ENCODE results near the gene CTTN.
A peak's percentile ranks its signal among the peaks of the same experiment; 100 is the strongest.

Gene CTTN

DNA sequence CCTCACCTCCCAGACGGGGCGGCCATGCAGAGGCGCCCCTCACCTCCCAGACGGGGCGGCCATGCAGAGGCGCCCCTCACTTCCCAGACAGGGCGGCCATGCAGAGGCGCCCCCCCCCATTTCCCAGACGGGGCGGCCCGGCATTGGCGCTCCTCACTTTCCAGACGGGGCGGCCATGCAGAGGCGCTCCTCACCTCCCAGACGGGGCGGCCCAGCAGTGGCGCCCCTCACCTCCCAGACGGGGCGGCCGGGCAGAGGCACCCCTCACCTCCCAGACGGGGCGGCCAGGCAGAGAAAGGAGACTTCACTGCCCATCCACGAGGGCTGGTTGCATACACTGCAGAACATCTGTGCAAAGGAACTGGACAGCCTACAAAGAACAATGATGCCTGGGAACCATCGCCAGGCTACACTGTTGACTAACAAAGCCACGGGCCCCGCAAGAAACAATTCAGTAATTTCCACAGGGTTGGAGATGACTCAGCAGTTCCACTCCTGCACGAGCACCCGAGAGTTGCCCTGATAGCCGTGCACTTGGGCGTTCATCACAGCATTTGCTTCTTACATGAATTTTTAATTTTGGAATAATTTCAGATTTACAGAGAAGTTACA, 58.7 kb downstream of the CTTN start:
- DNase-seq = peak; percentile 47

- no peak for DNase-seq
Measured at GRCh38 chr11:70458736-70459135, 60.4 kb downstream of the CTTN start.

DNA sequence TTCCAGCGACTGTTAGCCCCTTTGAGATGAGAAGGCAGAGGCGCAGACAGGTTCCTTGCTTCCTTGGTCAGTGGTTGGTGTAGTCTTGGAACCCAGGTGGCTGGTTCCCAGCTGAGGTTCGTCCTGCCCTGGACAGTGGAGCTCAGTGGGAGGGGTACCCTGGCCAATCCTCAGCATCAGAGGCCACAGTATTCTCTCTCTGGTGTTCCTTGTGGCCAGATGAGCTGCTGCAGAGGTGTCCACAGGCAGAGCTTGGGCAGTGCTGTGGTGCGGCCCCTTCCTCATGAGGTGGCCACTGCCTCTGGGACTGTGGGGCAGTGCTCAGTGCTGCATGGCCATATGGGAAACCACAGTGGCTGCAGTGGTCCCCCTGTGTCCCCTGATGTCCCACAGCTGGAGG, 61.8 kb downstream of the CTTN start:
- DNase-seq = no peak

DNA sequence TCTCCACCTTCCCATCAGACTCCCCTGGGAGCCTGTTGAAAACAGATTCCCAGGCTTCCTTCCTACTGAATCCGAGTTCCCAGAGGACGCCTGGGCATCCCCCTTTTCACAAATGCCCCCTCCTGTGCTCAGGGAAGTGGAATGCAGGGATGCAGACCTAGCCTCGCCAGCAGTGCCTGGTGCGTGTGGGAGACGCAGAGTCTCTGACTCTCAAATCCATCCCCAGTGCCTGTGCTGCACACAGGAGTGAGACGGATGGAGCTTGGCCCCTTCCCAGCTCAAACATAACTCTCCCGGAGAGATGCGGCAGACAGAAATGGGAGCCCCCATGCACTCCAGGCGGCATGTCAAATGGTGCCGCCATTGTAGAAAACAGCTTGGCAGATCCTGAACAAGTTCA, 62.6 kb downstream of the CTTN start:
- DNase-seq = no peak

- peak; percentile 22 for DNase-seq
Measured at GRCh38 chr11:70462818-70463477, 64.6 kb downstream of the CTTN start.

- no peak for DNase-seq
Measured at GRCh38 chr11:70463478-70464255, 65.3 kb downstream of the CTTN start.

- DNase-seq = no peak
Measured at GRCh38 chr11:70464509-70465361, 66.4 kb downstream of the CTTN start.

GRCh38 chr11:70466154-70466553, 67.8 kb downstream of the CTTN start:
- DNase-seq = no peak

- DNase-seq = no peak
Measured at GRCh38 chr11:70466596-70466995, 68.3 kb downstream of the CTTN start.

- DNase-seq = peak; percentile 78
Measured at GRCh38 chr11:70467201-70468085, 69.1 kb downstream of the CTTN start.

DNA sequence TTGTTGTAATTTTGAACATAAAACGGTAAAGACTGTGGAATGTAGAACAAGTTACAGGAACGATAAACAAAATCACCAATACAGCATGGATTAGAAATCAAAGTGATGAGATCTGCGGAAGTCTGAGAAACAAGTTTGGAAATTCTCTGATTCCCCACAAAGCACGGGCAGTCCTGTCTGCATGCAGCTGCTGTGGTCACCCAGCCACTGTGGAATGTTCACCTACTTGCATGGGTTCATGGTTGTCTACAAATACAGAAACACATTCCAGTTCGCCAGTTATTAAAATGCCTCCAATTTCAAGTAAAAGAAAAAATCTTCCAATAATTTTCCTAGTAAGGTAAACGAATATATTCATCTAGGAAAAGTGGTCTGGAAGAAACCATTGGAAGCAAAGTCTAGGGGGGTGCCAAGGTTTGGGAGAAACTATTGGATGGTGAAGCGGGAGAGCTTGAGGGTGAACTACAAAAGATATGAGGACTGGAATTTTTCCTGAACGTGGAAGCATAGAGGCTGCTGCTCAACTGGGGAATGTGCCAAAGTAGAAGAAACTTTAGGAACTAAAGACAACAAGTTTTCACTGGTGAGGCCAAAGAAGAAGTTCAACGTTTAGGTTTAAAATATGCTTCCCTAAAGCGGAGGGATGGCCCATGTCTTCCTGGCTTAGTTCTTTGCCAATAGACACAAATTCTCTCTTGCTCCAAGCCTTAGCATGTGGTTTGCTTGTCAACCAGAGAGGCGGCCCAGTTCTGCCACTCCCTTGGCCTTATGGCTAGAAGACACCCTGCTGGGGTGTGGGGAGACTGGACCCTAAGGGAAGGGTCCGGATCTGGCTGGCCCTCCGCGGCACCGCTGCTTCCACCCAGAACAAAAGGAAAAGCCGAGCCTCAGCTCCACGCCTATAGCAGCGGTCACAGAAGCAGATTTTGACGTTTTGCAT, 70.2 kb downstream of the CTTN start:
- DNase-seq = no peak

DNA sequence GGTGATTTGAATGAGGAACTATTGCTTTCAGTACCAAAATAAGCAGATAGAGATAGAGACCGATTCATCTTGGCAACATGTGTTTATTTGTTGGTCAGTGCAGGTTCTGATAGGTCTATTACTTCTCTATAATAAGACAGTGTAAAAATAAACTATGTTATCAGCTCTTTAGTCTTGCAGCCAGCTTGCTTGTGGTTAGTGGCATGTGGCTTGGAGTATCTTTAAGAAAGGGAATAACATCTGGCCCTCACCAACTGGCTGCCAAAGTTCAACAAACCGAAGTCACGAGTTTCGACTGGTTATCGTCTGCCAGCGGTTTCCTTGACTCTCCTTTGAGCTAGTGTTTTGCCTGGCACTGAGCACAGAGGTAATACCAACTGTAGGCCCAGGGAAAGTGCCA, 71.8 kb downstream of the CTTN start:
- DNase-seq = no peak

- peak; percentile 17 for DNase-seq
Measured at GRCh38 chr11:70471254-70471653, 72.9 kb downstream of the CTTN start.

DNA sequence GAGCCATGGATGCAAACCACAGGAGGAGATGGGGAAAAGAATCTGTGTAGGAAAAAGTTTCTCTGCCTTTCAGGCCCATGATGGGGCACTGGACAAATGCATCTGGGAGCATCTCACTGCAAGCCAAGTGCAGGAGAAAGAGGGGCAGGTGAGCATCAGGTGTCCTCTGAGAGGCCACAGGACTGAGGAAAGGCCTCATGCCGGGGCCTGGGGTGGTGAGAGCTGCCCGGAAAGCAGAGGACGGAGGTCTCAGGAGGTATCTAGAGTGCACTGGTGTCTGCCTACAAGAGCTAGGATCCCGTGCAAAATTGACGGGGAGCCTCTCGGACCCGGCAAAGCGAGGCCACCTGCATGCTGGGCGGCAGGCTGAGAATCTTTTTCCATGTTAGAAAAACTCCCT, 73.9 kb downstream of the CTTN start:
- DNase-seq = no peak

GRCh38 chr11:70473186-70473872, 75.0 kb downstream of the CTTN start:
- no peak for DNase-seq

GRCh38 chr11:70473873-70474690, 75.8 kb downstream of the CTTN start:
- no peak for DNase-seq

- no peak for DNase-seq
Measured at GRCh38 chr11:70474710-70475109, 76.4 kb downstream of the CTTN start.

GRCh38 chr11:70476669-70477068, 78.3 kb downstream of the CTTN start:
- DNase-seq = no peak

GRCh38 chr11:70477176-70477575, 78.8 kb downstream of the CTTN start:
- DNase-seq = no peak
